SK-N-SH (cell line): Measurements from ENCODE around the gene SLC17A7.

Source experiments
- CHD2 ChIP-seq: fragments of 150-350 bp; IDR thresholded peaks from 2 replicates; pipeline ENCODE4 v1.6.1; 2018; ENCODE audit warnings: low read length; ENCODE audit not compliant: partially characterized antibody
- ELF1 ChIP-seq: IDR thresholded peaks from 2 replicates; pipeline ENCODE4 v1.4.0; 2012
- EP300 ChIP-seq, 2 experiments: IDR thresholded peaks; 2 replicates each; pipeline versions ENCODE4 v1.4.0 to v1.6.1; 2012; ENCODE audit warnings: borderline replicate concordance in 1 of 2, low read depth in 1 of 2, low read length in 1 of 2
- FOXJ3 ChIP-seq: sonication (generic); formaldehyde crosslinking; IDR thresholded peaks from 2 replicates; pipeline ENCODE4 v1.5.1; 2020; ENCODE audit warnings: mild to moderate bottlenecking, missing genetic modification reagents
- MAX ChIP-seq: IDR thresholded peaks from 2 replicates; pipeline ENCODE4 v1.4.0; 2012; ENCODE audit warnings: low read depth
- RAD21 ChIP-seq: IDR thresholded peaks from 2 replicates; pipeline ENCODE4 v1.6.1; 2012; ENCODE audit warnings: mild to moderate bottlenecking, low read length
- TAF1 ChIP-seq: IDR thresholded peaks from 2 replicates; pipeline ENCODE4 v1.6.1; 2012; ENCODE audit warnings: low read depth, mild to moderate bottlenecking, low read length, moderate library complexity, borderline replicate concordance
- TCF12 ChIP-seq: IDR thresholded peaks from 2 replicates; pipeline ENCODE4 v1.4.0; 2012
- TF ChIP-seq, protein P1 (sequence below): fragments of 200-600 bp; sonication (generic); IDR thresholded peaks from 2 replicates; pipeline ENCODE4 v1.6.1; 2017; ENCODE audit warnings: antibody characterized with exemption, mild to moderate bottlenecking, moderate library complexity

- TF ChIP-seq RAD21 (no peak), EP300 (IDR thresholded peaks at IDR 0.05; ENCODE audit: borderline replicate concordance in 1 of 2, low read depth in 1 of 2, low read length in 1 of 2) (no peak), MAX (no peak), ELF1 (no peak), TAF1 (no peak), TCF12 (peak; percentile 29; the same call in 1 of the 2 replicates), FOXJ3 (CRISPR knock-in tag) (no peak), CHD2 (no peak)
- TF ChIP-seq, protein P1, sequence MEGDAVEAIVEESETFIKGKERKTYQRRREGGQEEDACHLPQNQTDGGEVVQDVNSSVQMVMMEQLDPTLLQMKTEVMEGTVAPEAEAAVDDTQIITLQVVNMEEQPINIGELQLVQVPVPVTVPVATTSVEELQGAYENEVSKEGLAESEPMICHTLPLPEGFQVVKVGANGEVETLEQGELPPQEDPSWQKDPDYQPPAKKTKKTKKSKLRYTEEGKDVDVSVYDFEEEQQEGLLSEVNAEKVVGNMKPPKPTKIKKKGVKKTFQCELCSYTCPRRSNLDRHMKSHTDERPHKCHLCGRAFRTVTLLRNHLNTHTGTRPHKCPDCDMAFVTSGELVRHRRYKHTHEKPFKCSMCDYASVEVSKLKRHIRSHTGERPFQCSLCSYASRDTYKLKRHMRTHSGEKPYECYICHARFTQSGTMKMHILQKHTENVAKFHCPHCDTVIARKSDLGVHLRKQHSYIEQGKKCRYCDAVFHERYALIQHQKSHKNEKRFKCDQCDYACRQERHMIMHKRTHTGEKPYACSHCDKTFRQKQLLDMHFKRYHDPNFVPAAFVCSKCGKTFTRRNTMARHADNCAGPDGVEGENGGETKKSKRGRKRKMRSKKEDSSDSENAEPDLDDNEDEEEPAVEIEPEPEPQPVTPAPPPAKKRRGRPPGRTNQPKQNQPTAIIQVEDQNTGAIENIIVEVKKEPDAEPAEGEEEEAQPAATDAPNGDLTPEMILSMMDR: no peak
These were observed 37.7 kb downstream of the SLC17A7 start for GRCh38 chr19:49403404-49404187.
